ENCODE results near the gene RELN.

GRCh38 chr7:103966593-103967277 is 22.7 kb downstream of the RELN start:
- TF ChIP-seq, protein P1, sequence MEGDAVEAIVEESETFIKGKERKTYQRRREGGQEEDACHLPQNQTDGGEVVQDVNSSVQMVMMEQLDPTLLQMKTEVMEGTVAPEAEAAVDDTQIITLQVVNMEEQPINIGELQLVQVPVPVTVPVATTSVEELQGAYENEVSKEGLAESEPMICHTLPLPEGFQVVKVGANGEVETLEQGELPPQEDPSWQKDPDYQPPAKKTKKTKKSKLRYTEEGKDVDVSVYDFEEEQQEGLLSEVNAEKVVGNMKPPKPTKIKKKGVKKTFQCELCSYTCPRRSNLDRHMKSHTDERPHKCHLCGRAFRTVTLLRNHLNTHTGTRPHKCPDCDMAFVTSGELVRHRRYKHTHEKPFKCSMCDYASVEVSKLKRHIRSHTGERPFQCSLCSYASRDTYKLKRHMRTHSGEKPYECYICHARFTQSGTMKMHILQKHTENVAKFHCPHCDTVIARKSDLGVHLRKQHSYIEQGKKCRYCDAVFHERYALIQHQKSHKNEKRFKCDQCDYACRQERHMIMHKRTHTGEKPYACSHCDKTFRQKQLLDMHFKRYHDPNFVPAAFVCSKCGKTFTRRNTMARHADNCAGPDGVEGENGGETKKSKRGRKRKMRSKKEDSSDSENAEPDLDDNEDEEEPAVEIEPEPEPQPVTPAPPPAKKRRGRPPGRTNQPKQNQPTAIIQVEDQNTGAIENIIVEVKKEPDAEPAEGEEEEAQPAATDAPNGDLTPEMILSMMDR (IDR thresholded peaks at IDR 0.05) = no peak
- TF ChIP-seq POLR2A (IDR thresholded peaks at IDR 0.05) = no peak

Measured in thyroid gland (tissue), 4 donors.